NCI-H82 treated with DMSO at 0.1 percent for 48 hours (cell line): ENCODE data around the gene ANXA4.
"Not testable (repeated sequence)": the region's sequence is repeated elsewhere in the genome, so short reads cannot be mapped to it uniquely, and the experiment has no call there.

Source experiments
- DNase-seq: peaks from one replicate; lab custom pipeline; 2025; ENCODE audit not compliant: unreplicated experiment; lab: John Stamatoyannopoulos, UW

ANXA4 gene

DNA sequence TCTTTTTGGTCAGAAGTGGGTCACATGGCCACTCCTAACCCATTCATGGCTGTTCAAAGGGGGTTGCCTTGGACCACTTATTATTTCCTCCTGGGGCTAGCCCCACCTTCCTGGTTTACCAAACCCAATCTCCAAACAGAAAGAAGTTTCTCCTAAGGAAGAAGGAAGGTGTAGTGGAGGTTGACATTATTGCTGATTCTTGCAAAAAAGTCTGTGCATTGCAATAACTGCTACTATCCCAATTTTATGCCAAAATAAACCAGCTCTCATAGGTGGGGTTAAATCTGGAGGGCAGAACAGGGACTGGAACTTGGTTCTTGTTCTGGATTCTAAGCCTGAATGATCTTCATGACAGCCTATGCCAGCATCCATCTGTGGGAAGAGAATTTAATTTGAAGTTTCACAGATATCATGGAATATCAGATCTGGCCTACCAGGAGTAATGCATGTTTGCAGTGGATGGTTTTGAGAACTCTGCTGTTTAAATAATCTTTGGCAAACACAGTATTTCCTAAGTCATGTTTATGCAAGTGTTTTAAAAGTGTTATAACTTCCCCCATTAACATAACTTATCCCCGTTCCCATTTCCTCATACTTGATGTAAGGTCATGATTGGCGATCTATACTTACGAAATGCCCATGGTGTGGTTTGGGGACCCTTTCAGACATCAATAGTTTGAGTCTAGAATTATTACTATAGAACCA lies 11.9 kb downstream of the ANXA4 start:
- no peak for DNase-seq

DNA sequence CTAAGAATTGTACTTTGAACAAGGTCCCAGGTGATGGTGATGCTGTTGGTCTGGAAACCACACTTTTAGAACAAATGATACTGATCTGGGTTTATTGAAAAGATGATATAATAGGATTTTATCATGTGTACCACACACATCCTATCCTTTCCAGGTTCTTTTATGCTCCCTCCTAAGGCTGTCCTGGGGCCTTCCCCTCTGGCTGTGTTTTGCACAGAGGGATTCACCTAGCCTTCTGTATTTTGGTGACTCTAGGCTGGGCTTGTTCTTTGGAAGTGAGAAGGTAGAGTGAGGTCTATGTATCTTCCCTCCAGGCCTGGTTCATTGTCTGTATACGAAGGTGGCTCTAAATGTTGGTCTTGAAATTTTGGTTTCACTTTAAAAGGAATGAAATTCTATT lies 12.7 kb downstream of the ANXA4 start:
- DNase-seq, result no peak

DNA sequence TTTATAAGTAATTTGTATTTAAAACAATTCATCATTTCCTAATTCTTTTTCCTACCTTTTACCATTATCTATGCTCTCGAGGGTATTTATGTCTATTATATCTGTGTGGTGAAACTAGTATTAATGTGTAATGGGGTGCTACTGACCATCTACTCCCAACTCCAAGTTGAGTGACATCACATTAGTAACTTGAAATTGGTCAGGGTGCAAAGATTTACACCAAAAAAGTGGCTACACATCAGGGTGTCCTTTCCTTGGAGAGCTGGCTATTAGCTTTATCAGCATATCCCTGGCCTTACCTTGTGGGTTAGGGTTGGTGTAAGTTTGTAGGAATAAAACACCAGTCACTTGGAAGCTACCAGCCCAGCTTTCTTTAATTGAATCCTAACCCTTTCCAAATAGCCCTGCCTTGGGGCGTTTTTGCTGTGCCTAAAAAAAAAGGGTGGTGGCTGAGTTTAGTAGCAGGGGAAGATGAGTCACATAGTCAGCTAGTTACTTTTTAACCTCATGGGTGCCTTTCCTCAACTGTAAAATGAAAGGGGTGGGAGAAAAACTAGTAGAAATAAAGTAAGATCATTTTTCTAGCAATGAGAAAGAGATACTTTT lies 14.0 kb downstream of the ANXA4 start:
- no peak for DNase-seq

DNA sequence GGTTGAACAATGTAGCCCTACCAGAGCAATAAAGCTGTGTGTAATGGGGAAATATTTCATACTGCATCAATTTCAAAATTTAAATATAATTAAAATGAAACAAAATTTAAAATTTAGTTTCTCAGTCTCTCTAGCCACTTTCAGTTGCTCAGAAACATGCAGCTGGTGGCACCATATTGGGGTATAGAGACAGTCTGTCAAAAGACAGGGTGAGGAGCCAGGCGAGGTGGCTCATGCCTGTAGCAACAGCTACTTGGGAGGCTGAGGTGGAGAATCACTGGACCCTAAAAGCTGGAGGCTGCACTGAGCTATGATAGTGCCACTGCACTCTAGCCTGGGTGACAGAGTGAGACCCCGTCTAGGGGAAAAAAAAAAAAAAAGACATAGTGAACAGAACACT lies 20.1 kb downstream of the ANXA4 start:
- no peak for DNase-seq

DNA sequence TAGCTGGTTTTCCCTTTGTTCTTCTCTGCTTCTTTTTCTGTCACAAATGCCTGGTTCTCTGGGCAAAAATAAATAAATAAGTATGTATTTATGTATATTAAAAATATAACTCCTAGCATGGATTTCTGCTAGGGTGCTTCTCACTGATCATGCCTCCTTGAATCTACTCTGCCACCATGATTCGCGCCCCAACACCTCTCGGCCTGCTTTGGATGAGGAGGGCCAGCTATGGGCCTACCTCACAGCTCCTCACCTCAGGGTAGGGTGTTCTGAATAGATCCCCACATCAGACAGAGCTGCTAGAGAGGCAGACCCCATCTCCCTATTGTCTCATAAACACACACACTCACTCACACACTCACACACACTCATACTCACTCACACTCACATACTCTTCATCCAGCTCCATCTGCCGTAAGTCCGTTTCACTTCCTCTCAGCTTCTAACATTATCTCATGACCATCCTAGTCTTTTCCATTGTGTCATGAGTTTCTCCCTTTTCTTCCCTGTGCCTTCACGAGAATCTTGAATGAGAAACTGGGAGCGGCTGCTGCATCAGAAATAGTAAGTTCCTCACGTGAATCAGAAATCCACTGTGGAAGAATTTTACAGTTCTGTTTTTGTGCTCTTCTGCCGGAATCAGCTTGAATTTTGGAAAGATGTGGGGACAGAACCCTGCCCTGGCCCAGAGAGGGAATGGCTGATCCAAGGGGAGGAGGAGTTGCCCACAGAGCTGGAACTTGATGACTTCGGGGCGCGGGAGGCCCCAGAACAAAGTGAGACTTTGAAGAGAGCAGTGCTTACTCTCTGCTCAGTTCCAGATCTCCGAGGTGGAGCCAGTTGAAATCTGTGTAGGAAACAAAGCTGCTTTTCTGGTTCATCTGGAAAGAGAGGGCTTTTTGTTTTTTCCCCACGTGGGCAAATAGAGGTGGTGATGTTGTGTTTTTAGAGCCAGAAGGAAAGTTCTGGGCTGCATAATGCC lies 20.9 kb downstream of the ANXA4 start:
- no peak for DNase-seq

DNA sequence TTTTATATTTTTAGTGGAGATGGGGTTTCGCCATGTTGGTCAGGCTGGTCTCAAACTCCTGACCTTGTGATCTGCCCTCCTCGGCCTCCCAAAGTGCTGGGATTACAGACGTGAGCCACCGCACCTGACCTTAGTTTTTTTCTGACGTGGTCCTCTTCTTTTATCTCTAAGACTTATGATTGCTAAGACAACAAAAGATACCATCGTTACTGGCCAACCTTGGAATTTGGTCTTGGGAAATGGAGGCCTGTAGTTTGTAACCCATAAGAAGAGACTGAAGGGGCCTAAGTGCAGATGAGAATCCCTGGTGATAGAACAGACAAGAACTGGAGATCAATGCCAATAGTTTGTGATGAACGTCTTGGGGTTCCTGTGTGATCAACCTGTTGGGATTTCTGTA lies 21.9 kb downstream of the ANXA4 start:
- not testable (repeated sequence) for DNase-seq

DNA sequence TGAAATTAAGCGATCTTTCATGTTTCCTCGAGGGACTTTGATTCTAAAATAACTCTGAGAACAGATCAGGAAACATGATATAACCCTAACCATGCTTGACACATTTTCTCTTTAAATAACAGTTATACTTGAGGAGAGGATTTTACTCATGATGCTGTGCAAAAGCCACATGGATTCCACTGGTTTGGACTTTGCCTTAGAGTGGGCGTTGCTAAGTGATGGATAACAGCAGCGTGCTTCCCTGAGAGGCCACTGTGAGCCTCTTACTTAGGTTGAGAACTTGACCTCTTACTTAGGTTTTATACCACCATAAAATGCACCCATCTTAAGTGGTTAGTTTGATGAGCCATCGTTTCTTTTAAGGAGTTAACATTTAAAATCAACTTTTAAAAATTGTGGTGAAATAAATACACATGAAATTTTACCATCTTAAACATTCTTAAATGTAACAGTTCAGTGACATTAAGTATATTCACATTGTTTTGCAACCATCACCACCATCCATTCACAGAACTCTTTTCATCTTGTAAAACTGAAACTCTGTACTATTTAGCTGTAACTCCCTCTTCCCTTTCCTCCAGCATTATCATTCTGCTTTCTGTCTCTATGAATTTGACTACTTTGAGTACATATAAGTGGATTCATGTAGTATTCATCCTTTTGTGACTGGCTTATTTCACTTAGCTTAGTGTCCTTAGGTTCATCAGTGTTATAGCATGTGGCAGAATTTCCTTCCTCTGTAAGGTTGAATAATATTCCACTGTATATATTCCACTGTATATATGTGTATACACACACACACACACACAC lies 22.6 kb downstream of the ANXA4 start:
- DNase-seq, result no peak

DNA sequence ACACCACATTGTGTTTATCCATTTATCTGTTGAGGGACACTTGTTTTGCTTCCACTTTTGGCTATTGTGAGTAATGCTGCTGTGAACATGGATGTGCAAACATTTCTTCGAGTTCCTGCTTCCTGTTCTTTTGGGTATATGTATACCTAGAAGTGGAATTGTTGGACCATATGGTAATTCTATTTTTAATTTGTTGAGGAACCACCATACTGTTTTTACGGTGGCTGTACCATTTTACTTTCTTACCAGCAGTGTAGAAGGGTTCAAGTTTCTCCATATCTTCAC lies 23.1 kb downstream of the ANXA4 start:
- no peak for DNase-seq

DNA sequence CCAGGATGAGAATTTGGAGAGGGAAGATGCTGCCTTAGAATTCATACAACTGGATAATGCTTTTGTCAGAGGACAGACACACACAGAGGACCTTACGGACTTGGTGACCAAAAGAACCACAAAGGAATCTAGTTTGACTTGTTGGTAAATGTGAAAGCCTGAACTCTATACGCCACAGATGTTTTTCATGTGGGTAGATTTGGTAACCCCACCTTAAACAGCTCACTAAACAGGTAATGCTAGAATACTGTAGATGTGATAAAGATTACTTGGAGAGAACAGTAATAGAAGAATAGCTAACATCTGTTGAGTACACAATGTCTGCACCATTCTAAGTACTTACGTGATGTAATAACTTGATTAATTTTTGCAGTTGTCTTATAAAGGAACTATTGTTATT lies 24.1 kb downstream of the ANXA4 start:
- no peak for DNase-seq

DNA sequence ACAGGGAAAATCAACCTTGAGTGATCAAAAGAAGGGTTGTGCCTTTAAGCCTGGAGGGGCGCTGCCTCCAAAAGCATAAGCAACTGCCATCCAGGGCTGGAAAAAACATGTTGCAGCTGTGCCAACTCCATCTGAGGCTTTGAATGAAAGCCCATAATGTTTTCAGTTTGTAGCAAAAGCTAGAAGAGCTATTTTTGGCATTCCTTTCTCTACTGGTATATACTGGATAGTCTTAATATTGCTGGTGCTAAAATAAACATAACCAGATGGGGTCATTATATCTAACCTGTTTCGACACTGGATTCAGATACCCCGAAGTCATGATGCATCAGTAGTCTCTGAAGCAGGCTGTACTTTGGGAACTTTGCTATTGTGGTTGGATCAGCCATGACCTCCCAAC lies 25.1 kb downstream of the ANXA4 start:
- no peak for DNase-seq

DNA sequence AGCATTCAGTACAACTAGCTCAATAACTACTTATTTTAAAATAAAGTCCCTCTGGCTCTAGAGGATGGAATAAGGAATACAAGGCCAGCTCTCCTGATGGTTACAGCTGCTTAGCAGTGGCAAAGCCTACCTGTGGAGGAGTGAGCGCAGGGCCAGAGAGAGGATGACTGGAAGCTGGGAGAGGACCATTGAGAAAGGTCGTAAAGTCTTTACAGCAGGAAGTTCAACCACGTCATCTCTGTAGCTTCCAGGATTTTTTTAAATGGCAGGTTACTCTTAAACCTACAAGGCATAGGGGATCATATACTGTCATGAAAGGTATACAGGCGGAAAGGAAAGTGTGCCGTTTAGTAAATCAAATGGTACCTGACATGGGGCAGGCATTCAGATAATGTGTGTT lies 26.3 kb downstream of the ANXA4 start:
- no peak for DNase-seq

DNA sequence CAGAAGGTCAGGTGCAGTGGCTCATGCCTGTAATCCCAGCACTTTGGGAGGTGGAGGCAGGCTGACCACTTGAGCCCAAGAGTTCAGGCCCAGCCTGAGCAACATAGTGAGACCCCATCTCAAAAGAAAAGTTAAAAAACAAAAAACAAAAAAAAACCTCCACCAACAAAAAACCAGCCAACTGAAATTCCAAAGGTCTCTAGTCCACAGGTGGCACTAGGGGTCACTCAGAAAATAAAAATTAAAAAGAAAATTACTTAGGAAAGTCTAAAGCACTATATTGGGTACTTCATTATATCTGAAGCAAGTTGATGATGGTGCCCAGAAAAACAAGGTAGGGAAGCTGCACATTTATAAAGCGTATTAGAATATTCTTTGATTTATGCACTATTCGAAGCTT lies 26.9 kb downstream of the ANXA4 start:
- no peak for DNase-seq

DNA sequence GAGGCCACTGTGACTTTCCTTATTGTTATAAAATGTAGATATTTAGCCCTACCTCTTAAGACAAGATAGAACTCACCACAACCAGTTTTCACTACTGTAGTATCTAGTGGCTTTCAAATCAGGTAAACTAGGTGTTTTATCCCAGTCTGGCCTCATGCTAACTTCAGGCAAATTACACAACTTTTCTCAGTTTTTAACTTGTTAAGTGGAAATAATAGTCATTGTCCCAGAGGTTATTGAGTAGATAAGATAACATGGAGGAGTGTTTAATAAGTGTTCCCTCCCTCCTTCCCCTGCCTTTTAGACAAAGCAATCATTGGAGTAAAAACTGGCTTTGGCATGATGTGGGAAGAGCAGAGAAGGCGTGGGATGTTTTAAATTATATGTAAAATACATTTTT lies 27.3 kb downstream of the ANXA4 start:
- DNase-seq, result no peak

DNA sequence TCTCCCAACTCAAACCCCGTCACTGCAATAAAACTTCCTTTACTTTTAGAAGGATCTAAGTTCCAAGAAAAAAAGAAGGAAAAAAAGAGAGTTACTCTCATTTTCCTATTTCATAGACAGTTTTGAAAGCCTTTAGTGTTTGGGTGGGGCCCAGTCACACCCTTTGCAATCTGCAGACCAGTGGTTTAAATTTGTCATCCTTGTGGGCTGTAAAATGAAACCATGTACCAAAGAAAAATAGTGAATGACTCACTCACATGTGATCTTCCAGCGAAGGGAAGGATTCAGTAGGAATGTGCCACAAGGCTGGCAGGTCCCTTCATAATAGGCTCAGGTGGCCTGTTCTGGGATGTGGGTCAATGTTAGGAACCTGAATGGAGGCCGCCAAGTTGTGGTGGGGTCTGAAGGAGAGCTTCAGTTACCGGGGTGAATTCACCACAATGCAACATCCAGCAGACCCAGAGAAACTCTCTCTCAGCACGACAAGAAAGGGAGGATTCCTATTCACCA lies 28.3 kb downstream of the ANXA4 start:
- no peak for DNase-seq

DNA sequence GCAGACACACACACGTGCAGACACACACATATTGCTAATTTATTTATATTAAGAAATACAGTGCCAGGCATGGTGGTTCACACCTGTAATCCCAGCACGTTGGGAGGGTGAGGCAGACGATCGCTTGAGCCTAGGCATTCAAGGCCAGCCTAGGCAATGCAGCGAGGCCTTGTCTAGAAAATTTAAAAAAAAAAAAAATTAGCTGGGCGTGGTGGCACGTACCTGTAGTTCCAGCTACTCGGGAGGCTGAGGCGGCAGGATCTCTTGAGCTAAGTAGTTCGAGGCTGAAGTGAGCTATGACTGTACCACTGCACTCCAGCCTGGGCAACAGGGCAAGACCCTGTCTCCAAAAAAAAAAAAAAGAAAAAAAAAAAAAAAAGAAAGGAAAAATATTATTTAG lies 28.8 kb downstream of the ANXA4 start:
- no peak for DNase-seq

DNA sequence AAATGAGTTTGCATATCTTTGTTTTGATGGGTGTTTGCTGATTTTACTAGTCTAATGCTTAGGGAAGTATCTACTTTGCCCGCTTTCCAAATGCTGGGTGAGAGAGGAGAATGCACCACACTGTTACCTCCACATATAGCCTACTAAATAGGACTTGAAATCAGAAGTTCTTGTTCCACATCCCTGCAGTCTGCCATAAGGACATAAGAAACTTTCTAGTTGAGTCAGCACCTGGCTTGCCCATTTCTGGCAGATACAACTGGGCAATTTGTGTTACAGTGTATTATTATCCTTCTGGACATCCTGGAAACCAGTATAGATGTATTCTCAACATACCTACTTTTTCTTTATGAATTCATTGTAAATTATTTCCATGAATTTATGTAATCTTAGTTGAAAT lies 29.5 kb downstream of the ANXA4 start:
- DNase-seq, result no peak

DNA sequence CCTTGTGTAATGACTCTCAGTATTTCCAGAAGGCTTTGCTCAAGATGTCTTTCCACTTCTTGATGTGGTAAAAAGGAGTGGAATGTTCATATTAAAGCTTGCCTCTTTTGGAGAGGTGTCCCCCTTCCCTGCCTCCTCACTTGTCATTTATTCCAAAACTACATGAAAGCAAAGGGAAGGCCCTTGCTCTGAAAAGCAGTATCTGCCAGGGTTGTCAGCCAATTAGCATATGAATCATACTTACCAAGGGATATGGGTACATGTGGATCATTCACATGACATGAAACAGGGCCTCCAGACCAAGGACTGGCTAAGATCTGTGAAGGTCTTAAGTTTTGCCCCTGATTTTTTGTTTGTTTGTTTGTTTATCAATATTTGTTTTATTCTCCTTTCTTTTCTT lies 31.3 kb downstream of the ANXA4 start:
- no peak for DNase-seq

DNA sequence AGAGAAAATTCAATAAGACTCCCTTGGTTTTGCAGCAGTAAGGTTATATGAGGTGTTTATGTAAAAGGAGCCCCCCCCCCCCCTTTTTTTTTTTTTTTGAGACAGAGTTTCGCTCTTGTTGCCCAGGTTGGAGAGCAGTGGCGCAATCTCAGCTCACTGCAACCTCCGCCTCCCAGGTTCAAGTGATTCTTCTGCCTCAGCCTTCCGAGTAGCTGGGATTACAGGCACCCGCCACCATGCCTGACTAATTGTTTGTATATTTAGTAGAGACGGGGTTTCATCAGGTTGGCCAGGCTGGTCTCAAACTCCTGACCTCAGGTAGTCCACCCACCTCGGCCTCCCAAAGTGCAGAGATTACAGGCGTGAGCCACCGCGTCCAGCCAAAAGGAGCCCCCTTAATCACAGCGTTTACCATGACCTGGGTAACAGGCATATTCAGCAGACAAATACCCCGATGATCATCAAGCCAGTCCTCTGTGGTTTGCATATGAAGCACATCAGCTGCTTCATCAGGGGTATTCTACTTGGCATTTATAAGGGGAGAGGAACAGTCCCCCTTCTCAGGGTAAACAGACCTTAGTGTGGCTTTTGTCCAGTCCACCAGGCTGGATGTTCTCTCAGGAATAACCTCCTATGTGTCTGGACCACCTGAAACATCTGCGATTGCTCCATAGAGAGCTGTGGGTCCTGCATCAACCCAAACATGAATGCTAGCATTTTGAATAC lies 32.5 kb downstream of the ANXA4 start:
- DNase-seq, result not testable (repeated sequence)

DNA sequence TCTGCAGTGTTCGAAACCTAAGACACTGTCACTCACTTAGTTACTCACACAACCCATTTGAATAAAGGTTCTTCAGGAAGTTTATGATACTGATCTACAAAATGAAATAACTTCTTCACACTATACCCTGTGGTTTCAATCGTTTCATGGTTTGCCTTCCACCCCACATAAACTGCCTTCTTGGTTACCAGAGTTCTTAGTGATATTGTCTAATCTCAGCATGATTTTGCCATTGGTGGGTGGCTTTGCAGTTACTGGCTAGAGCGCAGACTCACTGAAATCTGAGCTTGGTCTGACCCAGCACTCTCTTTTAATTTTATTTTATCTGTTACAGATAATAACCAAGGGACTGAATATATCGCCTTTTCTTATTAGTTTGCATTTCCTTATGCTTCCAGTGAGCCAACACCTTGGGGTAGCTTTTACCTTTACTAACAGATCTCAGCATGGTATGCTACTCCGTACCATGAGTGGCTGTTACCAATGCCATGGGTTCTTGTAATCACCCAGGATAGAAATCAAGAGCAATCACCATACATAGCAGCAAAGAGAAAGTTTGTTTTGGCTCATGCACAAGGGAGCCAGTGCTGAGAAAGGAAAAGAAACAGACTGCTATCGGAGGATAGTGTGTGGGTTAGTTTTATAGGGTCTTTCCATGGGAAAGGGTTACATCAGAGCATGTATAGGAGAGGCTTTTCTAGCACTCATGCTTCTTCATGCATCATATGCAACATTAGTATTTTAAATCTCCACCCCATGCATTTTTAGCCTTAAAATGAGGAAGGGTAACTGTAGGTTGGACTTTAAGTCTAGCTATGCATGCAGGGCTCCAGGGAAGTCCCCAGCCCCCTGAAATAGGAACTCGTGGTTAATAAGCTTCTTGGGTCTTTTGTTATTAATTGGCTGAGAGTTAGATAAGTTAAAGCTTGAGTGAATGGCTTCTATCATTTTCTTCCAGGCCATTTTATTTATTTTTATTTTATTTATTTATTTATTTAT lies 33.3 kb downstream of the ANXA4 start:
- no peak for DNase-seq
